ENCODE measurements around the gene WWP2.

DNA sequence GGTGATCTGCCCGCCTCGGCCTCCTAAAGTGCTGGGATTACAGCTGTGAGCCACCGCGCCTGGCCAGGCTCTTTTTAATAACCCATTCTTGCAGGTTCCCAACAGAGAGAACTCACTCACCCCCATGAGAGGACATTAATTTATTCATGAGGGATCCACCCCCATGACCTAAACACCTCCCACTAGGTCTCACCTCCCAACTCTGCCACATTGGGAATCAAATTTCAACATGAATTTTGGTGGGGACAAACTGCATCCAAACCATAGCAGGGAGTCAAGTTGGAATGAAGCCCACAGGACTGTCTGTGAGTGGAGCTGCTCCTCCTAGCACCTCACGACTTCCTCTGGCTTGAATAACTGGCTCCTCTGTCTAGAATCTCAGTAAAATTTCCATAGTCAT lies 85.5 kb downstream of the WWP2 start:
- TF ChIP-seq, protein P1, sequence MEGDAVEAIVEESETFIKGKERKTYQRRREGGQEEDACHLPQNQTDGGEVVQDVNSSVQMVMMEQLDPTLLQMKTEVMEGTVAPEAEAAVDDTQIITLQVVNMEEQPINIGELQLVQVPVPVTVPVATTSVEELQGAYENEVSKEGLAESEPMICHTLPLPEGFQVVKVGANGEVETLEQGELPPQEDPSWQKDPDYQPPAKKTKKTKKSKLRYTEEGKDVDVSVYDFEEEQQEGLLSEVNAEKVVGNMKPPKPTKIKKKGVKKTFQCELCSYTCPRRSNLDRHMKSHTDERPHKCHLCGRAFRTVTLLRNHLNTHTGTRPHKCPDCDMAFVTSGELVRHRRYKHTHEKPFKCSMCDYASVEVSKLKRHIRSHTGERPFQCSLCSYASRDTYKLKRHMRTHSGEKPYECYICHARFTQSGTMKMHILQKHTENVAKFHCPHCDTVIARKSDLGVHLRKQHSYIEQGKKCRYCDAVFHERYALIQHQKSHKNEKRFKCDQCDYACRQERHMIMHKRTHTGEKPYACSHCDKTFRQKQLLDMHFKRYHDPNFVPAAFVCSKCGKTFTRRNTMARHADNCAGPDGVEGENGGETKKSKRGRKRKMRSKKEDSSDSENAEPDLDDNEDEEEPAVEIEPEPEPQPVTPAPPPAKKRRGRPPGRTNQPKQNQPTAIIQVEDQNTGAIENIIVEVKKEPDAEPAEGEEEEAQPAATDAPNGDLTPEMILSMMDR (tag by site-specific recombination; IDR thresholded peaks at IDR 0.05) = no peak
- TF ChIP-seq, protein P2, sequence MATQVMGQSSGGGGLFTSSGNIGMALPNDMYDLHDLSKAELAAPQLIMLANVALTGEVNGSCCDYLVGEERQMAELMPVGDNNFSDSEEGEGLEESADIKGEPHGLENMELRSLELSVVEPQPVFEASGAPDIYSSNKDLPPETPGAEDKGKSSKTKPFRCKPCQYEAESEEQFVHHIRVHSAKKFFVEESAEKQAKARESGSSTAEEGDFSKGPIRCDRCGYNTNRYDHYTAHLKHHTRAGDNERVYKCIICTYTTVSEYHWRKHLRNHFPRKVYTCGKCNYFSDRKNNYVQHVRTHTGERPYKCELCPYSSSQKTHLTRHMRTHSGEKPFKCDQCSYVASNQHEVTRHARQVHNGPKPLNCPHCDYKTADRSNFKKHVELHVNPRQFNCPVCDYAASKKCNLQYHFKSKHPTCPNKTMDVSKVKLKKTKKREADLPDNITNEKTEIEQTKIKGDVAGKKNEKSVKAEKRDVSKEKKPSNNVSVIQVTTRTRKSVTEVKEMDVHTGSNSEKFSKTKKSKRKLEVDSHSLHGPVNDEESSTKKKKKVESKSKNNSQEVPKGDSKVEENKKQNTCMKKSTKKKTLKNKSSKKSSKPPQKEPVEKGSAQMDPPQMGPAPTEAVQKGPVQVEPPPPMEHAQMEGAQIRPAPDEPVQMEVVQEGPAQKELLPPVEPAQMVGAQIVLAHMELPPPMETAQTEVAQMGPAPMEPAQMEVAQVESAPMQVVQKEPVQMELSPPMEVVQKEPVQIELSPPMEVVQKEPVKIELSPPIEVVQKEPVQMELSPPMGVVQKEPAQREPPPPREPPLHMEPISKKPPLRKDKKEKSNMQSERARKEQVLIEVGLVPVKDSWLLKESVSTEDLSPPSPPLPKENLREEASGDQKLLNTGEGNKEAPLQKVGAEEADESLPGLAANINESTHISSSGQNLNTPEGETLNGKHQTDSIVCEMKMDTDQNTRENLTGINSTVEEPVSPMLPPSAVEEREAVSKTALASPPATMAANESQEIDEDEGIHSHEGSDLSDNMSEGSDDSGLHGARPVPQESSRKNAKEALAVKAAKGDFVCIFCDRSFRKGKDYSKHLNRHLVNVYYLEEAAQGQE (tag by site-specific recombination; IDR thresholded peaks at IDR 0.05) = no peak
- TF ChIP-seq ZBTB1 (tag by site-specific recombination; IDR thresholded peaks at IDR 0.05) (no peak), MYNN (tag by site-specific recombination; IDR thresholded peaks at IDR 0.05; ENCODE audit: borderline replicate concordance) (no peak), YY1 (tag by site-specific recombination; IDR thresholded peaks at IDR 0.05) (no peak), SP2 (tag by site-specific recombination; IDR thresholded peaks at IDR 0.05) (no peak), GFI1B (tag by site-specific recombination; IDR thresholded peaks at IDR 0.05) (no peak), ZSCAN30 (tag by site-specific recombination; IDR thresholded peaks at IDR 0.05) (no peak)

Measured in HEK293 (cell line).